H9 (cell line): ENCODE results near the gene WSCD2. TPM values are rescaled to one million over a fixed set of nuclear protein-coding genes. Genes with fewer than 3 reads are reported as not detected.

Experiments used
- DNase-seq: peaks from one replicate; pipeline ENCODE4 v3.0.0-alpha.2; 2017
- H2AFZ ChIP-seq: one replicate; pipeline ENCODE4 v1.6.1; 2013; ENCODE audit warnings: mild to moderate bottlenecking, low read length, control low read depth, moderate library complexity
- H2AK5ac ChIP-seq: 2 replicates; pipeline ENCODE4 v1.6.1; 2013; ENCODE audit warnings: low read length, control low read depth, mixed read lengths; ENCODE audit not compliant: insufficient read length
- H2BK120ac ChIP-seq: one replicate; pipeline ENCODE4 v1.6.1; 2013; ENCODE audit warnings: low read depth, mild to moderate bottlenecking, low read length, control low read depth, inconsistent platforms; ENCODE audit not compliant: poor library complexity, severe bottlenecking
- H2BK12ac ChIP-seq: 2 replicates; pipeline ENCODE4 v1.6.1; 2013; ENCODE audit warnings: low read length, control low read depth, mixed read lengths, low read depth; ENCODE audit not compliant: insufficient read length
- H2BK15ac ChIP-seq: 2 replicates; pipeline ENCODE4 v1.6.1; 2013; ENCODE audit warnings: low read depth, low read length, control low read depth
- H2BK20ac ChIP-seq: one replicate; pipeline ENCODE4 v1.6.1; 2013; ENCODE audit warnings: low read depth, mild to moderate bottlenecking, low read length, control low read depth, inconsistent platforms; ENCODE audit not compliant: poor library complexity, severe bottlenecking
- H2BK5ac ChIP-seq: 2 replicates; pipeline ENCODE4 v1.6.1; 2013; ENCODE audit warnings: low read length, control low read depth, mixed read lengths; ENCODE audit not compliant: insufficient read length
- H3K14ac ChIP-seq: 2 replicates; pipeline ENCODE4 v1.6.1; 2013; ENCODE audit warnings: low read length, control low read depth; ENCODE audit not compliant: insufficient read depth
- H3K18ac ChIP-seq: 2 replicates; pipeline ENCODE4 v1.6.1; 2013; ENCODE audit warnings: low read depth, mild to moderate bottlenecking, mixed read lengths, low read length, control low read depth; ENCODE audit not compliant: insufficient read length
- H3K23ac ChIP-seq: 2 replicates; pipeline ENCODE4 v1.6.1; 2013; ENCODE audit warnings: low read length, control low read depth, mixed read lengths, low read depth; ENCODE audit not compliant: insufficient read length
- H3K23me2 ChIP-seq: 2 replicates; pipeline ENCODE4 v1.6.1; 2013; ENCODE audit warnings: low read depth, mild to moderate bottlenecking, mixed read lengths, low read length, control low read depth; ENCODE audit not compliant: insufficient read length, poor library complexity, severe bottlenecking
- H3K27ac ChIP-seq: 2 replicates; pipeline ENCODE4 v1.5.1; 2013; ENCODE audit warnings: low read length, control low read depth, mixed read lengths, low read depth; ENCODE audit not compliant: insufficient read length
- H3K27me3 ChIP-seq: 2 replicates; pipeline ENCODE4 v1.6.1; 2013; ENCODE audit warnings: low read length, control low read depth, inconsistent platforms; ENCODE audit not compliant: insufficient read depth
- H3K4ac ChIP-seq: 2 replicates; pipeline ENCODE4 v1.6.1; 2013; ENCODE audit warnings: low read depth, mild to moderate bottlenecking, control low read depth, inconsistent platforms, low read length, moderate library complexity
- H3K4me1 ChIP-seq: 2 replicates; pipeline ENCODE4 v1.6.1; 2013; ENCODE audit warnings: low read length, control low read depth, inconsistent platforms; ENCODE audit not compliant: insufficient read depth
- H3K4me2 ChIP-seq: 2 replicates; pipeline ENCODE4 v1.6.1; 2013; ENCODE audit warnings: low read length, control low read depth, mixed read lengths; ENCODE audit not compliant: insufficient read length, insufficient read depth
- H3K56ac ChIP-seq: 2 replicates; pipeline ENCODE4 v1.6.1; 2013; ENCODE audit warnings: low read depth, mild to moderate bottlenecking, mixed read lengths, low read length, control low read depth; ENCODE audit not compliant: insufficient read length
- H3K79me1 ChIP-seq: 2 replicates; pipeline ENCODE4 v1.6.1; 2013; ENCODE audit warnings: low read depth, mild to moderate bottlenecking, moderate library complexity, low read length, control low read depth, inconsistent platforms; ENCODE audit not compliant: insufficient read depth, poor library complexity, severe bottlenecking
- H3K79me2 ChIP-seq: 2 replicates; pipeline ENCODE4 v1.6.1; 2013; ENCODE audit warnings: low read length, control low read depth, inconsistent platforms; ENCODE audit not compliant: insufficient read depth
- H3K9ac ChIP-seq: 2 replicates; pipeline ENCODE4 v1.6.1; 2013; ENCODE audit warnings: low read length, control low read depth, mixed read lengths; ENCODE audit not compliant: insufficient read length; ENCODE audit errors: extremely low read depth
- H3K9me3 ChIP-seq: one replicate; pipeline ENCODE4 v1.6.1; 2013; ENCODE audit warnings: low read depth, low read length, inconsistent platforms; ENCODE audit not compliant: control insufficient read depth
- H3T11ph ChIP-seq: one replicate; pipeline ENCODE4 v1.6.1; 2013; ENCODE audit warnings: mild to moderate bottlenecking, low read length, control low read depth, inconsistent platforms
- H4K20me1 ChIP-seq: one replicate; pipeline ENCODE4 v1.6.1; 2013; ENCODE audit not compliant: control insufficient read depth, insufficient read length, insufficient read depth
- H4K5ac ChIP-seq: 2 replicates; pipeline ENCODE4 v1.6.1; 2013; ENCODE audit warnings: low read depth, mild to moderate bottlenecking, mixed read lengths, low read length, control low read depth; ENCODE audit not compliant: insufficient read length
- H4K8ac ChIP-seq: replicated peaks from 2 replicates; pipeline ENCODE4 v1.6.1; 2013; ENCODE audit warnings: low read length, control low read depth, mixed read lengths, low read depth; ENCODE audit not compliant: insufficient read length
- H4K91ac ChIP-seq: 2 replicates; pipeline ENCODE4 v1.6.1; 2013; ENCODE audit warnings: low read depth, mild to moderate bottlenecking, moderate library complexity, mixed read lengths, low read length, control low read depth; ENCODE audit not compliant: insufficient read length
- H3K27ac Mint-ChIP-seq, 3 experiments: 2 replicates in 2 of 3; 3 replicates in 1 of 3; pipeline ENCODE4 v1.8.0; 2020 to 2021; ENCODE audit warnings: mixed read lengths in 3 of 3, mild to moderate bottlenecking in 1 of 3, moderate library complexity in 1 of 3
- H3K27me3 Mint-ChIP-seq: 2 replicates; pipeline ENCODE4 v1.8.0; 2021; ENCODE audit warnings: low read depth, mild to moderate bottlenecking, moderate library complexity, mixed read lengths
- H3K36me3 Mint-ChIP-seq, 3 experiments: 2 replicates in 2 of 3; 3 replicates in 1 of 3; pipeline ENCODE4 v1.8.0; 2020 to 2021; ENCODE audit warnings: low read depth in 3 of 3, mixed read lengths in 3 of 3; ENCODE audit not compliant: insufficient read depth in 1 of 3
- H3K4me1 Mint-ChIP-seq, 2 experiments: 2 replicates each; pipeline ENCODE4 v1.8.0; 2020; ENCODE audit warnings: mixed read lengths in 2 of 2
- H3K4me3 Mint-ChIP-seq, 2 experiments: 2 replicates in 1 of 2; 3 replicates in 1 of 2; pipeline ENCODE4 v1.8.0; 2020 to 2021; ENCODE audit warnings: mild to moderate bottlenecking in 2 of 2, mixed read lengths in 2 of 2, moderate library complexity in 1 of 2
- H3K9me3 Mint-ChIP-seq, 2 experiments: 2 replicates in 1 of 2; 3 replicates in 1 of 2; pipeline ENCODE4 v1.8.0; 2020; ENCODE audit warnings: mild to moderate bottlenecking in 2 of 2, mixed read lengths in 2 of 2, moderate library complexity in 1 of 2
- CTCF ChIP-seq: fragments of 200-600 bp; sonication (generic); conservative IDR thresholded peaks from 3 replicates; pipeline ENCODE4 v1.8.0; 2021; ENCODE audit warnings: antibody characterized with exemption, mild to moderate bottlenecking
- WGBS: extraction: QIAGEN DNeasy Blood & Tissue Kit; methylation state at CpG from one replicate; pipeline ENCODE4 v1.1.7; 2013; ENCODE audit warnings: missing lambda C conversion rate, low lambda C conversion rate, mixed read lengths; ENCODE audit not compliant: insufficient read length; ENCODE audit errors: extremely low coverage; 5-methylcytosine and 5-hydroxymethylcytosine counted together
- total RNA-seq: library from RNA; stranded (reverse); gene quantifications from 2 replicates; pipeline ENCODE4 v1.2.1, GENCODE V29; 2021

Gene WSCD2
- total RNA-seq, 1 experiment from 2014 or later: 0.92 TPM

- no peaks in the 10 kb centered on the region for H3K79me2 ChIP-seq
- H3K9me3 Mint-ChIP-seq: no peaks in the 10 kb centered on the region; a peak in 1 of 5 replicates
- no peak overlapping the region; a peak in 1 of 7 replicates for H3K27ac Mint-ChIP-seq
- H2AFZ ChIP-seq: no peak overlapping the region
- no peak overlapping the region for H2AK5ac ChIP-seq
- no peaks in the 10 kb centered on the region for H3K4me1 ChIP-seq
- H3K9ac ChIP-seq: no peak overlapping the region
- no peak overlapping the region for H3K27ac ChIP-seq
- H3K14ac ChIP-seq: no peak overlapping the region
- no peak overlapping the region for H2BK12ac ChIP-seq
- H3K79me1 ChIP-seq: no peaks in the 10 kb centered on the region
- DNase-seq: no peak
- no peak overlapping the region for H3K4me2 ChIP-seq
- no peaks in the 10 kb centered on the region for H4K20me1 ChIP-seq
- H3K27me3 Mint-ChIP-seq: no peaks in the 10 kb centered on the region; the same call in 1 of the 2 replicates
- no peaks in the 10 kb centered on the region for H3K9me3 ChIP-seq
- H4K91ac ChIP-seq: no peak overlapping the region
- no peaks in the 10 kb centered on the region for H3K23me2 ChIP-seq
- no peak overlapping the region for H2BK120ac ChIP-seq
- no peak overlapping the region for H3K23ac ChIP-seq
- no CpG with 5 or more reads among the region's 3 CpGs for WGBS
- H3T11ph ChIP-seq: no peak overlapping the region
- H3K4me3 Mint-ChIP-seq: no peak overlapping the region
- no peak overlapping the region for H2BK5ac ChIP-seq
- H2BK20ac ChIP-seq: no peak overlapping the region
- H3K56ac ChIP-seq: no peak overlapping the region
- no peaks in the 10 kb centered on the region for H3K27me3 ChIP-seq
- H3K36me3 Mint-ChIP-seq: no peaks in the 10 kb centered on the region
- H3K4me1 Mint-ChIP-seq: peaks cover 10 to 19% of the 10 kb centered on the region in 2 experiments
- no peak overlapping the region for H2BK15ac ChIP-seq
- H3K4ac ChIP-seq: no peak overlapping the region
- no peak overlapping the region for H3K18ac ChIP-seq
- TF ChIP-seq CTCF: no peak
- no peak overlapping the region for H4K5ac ChIP-seq
- H4K8ac ChIP-seq: no peak overlapping the region
These were observed 25.6 kb upstream of the WSCD2 start for GRCh38 chr12:108103517-108103916.
